Measurements from ENCODE around the gene TMEM271. TPM values are rescaled to one million over a fixed set of nuclear protein-coding genes. Genes with fewer than 3 reads are reported as not detected.

Gene TMEM271
- polyA plus RNA-seq, 1 donor from 2014 or later = 16.0 TPM

DNA sequence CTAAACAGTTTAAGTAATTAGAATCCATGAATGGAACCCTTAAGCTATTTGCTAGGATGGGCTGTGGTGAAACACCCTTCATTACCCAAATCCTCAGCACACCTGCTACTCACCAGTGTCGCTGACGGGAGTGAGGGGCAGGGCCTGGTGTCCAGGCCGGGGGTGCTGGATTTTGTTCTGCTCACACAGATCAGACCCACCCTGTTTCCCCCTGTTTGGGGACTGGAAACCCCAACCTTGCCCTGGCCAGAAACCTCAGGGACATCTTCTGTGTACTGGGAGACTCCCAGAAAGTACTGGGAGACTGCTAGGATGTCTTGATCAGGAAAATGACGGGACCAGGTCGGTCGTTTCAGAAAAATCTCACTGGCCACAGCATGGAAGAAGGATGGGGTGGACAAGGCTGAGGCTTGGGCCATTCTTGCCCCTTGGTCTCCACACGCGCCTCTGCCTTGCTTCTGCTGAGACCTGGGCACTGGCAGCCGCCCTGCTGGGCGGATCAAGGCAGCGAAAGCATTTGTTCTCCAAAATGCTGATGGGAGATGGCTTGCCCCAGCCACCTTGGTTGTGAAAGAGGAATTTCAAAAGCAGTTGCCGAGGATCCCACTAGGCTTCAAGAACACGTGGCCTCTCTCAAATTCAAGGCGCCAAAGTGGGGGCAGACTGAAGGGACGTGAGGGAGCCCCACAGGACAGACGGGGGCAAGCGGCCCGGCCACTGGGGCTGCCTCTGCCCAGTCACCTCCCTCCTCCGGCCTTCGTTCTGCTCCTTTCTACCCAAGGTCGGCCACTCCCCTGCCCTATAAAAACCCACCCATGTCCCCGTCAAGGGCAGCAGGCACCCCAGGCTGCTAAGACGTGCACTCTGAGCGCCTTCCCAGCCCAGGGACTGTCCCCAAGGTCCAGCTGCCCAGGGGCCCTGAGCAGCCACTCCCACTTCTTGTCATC lies 25.8 kb upstream of the TMEM271 start:
- Histone ChIP-seq H3K36me3 (ENCODE audit: insufficient read depth, low read length) (no peaks in the 10 kb centered on the region), H3K27ac (ENCODE audit: low read length) (no peak overlapping the region), H3K4me3 (ENCODE audit: low read length) (no peak overlapping the region)

DNA sequence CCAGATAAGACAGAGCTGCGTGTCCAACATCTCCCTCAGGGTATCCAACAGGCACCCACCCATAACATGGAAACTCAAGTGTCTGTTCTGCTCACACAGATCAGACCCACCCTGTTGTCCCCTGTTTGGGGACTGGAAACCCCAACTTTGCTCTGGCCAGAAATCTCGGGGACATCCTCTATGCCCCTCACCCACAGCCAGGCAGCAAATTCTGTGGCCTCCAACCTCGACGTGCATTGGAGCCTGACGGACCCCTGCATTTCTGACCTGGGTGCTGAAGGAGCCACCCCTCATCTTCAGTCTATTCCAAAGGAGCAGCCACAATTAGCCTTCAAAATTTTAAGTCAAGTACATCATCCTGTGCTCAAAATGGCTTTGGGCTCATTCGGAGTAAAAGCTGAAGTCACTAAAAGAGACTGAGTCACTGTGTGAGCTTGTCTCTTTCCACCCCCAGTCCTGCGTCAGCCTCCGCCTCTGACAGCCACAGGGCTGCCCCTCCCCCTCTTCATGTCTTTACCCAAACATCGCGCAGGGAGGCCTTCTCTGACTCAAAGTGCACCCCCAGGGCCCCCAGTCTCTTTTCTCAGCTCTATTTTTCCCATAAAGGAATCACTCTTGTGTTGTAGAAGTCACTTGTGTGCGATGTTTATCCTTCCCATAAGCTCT lies 24.9 kb upstream of the TMEM271 start:
- Histone ChIP-seq H3K4me2 (ENCODE audit: low read length) (no peak overlapping the region), H3K9me2 (ENCODE audit: insufficient read depth, low read length) (no peaks in the 10 kb centered on the region), H3K27me3 (ENCODE audit: insufficient read depth, low read depth, low read length) (no peaks in the 10 kb centered on the region), H3F3A (ENCODE audit: insufficient read depth, low read length, poor library complexity, severe bottlenecking) (no peaks in the 10 kb centered on the region), H3K27ac (ENCODE audit: low read length) (no peak overlapping the region), H2AFZ (ENCODE audit: low read depth, low read length) (no peak overlapping the region), H3K4me3 (ENCODE audit: low read length) (no peak overlapping the region), H3K79me2 (replicated peaks; ENCODE audit: insufficient read depth, low read length) (no peaks in the 10 kb centered on the region), H3K9me3 (ENCODE audit: low read length) (no peaks in the 10 kb centered on the region), H4K20me1 (ENCODE audit: insufficient read depth) (no peaks in the 10 kb centered on the region), H3K36me3 (ENCODE audit: insufficient read depth, low read length) (no peaks in the 10 kb centered on the region), H3K9ac (ENCODE audit: low read length) (no peak overlapping the region)
- no peak for TF ChIP-seq MXI1 (conservative IDR thresholded peaks at IDR 0.05; ENCODE audit: poor library complexity, severe bottlenecking)
- no peak for TF ChIP-seq TAF1 (IDR thresholded peaks at IDR 0.05; ENCODE audit: low read depth)
- TF ChIP-seq, protein P1, sequence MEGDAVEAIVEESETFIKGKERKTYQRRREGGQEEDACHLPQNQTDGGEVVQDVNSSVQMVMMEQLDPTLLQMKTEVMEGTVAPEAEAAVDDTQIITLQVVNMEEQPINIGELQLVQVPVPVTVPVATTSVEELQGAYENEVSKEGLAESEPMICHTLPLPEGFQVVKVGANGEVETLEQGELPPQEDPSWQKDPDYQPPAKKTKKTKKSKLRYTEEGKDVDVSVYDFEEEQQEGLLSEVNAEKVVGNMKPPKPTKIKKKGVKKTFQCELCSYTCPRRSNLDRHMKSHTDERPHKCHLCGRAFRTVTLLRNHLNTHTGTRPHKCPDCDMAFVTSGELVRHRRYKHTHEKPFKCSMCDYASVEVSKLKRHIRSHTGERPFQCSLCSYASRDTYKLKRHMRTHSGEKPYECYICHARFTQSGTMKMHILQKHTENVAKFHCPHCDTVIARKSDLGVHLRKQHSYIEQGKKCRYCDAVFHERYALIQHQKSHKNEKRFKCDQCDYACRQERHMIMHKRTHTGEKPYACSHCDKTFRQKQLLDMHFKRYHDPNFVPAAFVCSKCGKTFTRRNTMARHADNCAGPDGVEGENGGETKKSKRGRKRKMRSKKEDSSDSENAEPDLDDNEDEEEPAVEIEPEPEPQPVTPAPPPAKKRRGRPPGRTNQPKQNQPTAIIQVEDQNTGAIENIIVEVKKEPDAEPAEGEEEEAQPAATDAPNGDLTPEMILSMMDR (IDR thresholded peaks at IDR 0.05; ENCODE audit: poor library complexity, severe bottlenecking) = no peak
- no peak for TF ChIP-seq POLR2AphosphoS5 (IDR thresholded peaks at IDR 0.05)
- TF ChIP-seq, protein P2, sequence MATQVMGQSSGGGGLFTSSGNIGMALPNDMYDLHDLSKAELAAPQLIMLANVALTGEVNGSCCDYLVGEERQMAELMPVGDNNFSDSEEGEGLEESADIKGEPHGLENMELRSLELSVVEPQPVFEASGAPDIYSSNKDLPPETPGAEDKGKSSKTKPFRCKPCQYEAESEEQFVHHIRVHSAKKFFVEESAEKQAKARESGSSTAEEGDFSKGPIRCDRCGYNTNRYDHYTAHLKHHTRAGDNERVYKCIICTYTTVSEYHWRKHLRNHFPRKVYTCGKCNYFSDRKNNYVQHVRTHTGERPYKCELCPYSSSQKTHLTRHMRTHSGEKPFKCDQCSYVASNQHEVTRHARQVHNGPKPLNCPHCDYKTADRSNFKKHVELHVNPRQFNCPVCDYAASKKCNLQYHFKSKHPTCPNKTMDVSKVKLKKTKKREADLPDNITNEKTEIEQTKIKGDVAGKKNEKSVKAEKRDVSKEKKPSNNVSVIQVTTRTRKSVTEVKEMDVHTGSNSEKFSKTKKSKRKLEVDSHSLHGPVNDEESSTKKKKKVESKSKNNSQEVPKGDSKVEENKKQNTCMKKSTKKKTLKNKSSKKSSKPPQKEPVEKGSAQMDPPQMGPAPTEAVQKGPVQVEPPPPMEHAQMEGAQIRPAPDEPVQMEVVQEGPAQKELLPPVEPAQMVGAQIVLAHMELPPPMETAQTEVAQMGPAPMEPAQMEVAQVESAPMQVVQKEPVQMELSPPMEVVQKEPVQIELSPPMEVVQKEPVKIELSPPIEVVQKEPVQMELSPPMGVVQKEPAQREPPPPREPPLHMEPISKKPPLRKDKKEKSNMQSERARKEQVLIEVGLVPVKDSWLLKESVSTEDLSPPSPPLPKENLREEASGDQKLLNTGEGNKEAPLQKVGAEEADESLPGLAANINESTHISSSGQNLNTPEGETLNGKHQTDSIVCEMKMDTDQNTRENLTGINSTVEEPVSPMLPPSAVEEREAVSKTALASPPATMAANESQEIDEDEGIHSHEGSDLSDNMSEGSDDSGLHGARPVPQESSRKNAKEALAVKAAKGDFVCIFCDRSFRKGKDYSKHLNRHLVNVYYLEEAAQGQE (IDR thresholded peaks at IDR 0.05; ENCODE audit: borderline replicate concordance) = no peak
- no peak for TF ChIP-seq RAD21 (conservative IDR thresholded peaks at IDR 0.05)
- TF ChIP-seq SMC3 (conservative IDR thresholded peaks at IDR 0.05; ENCODE audit: poor library complexity) = no peak

More for the DNA sequence above, 25.8 kb upstream of the TMEM271 start:
- Histone ChIP-seq H3K9ac (ENCODE audit: low read length) (no peak overlapping the region), H2AFZ (ENCODE audit: low read depth, low read length) (no peak overlapping the region), H3K79me2 (replicated peaks; ENCODE audit: insufficient read depth, low read length) (no peaks in the 10 kb centered on the region), H3F3A (ENCODE audit: insufficient read depth, low read length, poor library complexity, severe bottlenecking) (no peaks in the 10 kb centered on the region), H3K9me3 (ENCODE audit: low read length) (no peaks in the 10 kb centered on the region), H4K20me1 (ENCODE audit: insufficient read depth) (no peaks in the 10 kb centered on the region), H3K27me3 (ENCODE audit: insufficient read depth, low read depth, low read length) (no peaks in the 10 kb centered on the region), H3K4me2 (ENCODE audit: low read length) (no peak overlapping the region), H3K9me2 (ENCODE audit: insufficient read depth, low read length) (no peaks in the 10 kb centered on the region)
- no peak for TF ChIP-seq MXI1 (conservative IDR thresholded peaks at IDR 0.05; ENCODE audit: poor library complexity, severe bottlenecking)
- TF ChIP-seq EP300 (conservative IDR thresholded peaks at IDR 0.05; ENCODE audit: poor library complexity, severe bottlenecking) = no peak
- TF ChIP-seq TAF1 (IDR thresholded peaks at IDR 0.05; ENCODE audit: low read depth) = no peak
- TF ChIP-seq RAD21 (conservative IDR thresholded peaks at IDR 0.05) = no peak
- no peak for TF ChIP-seq EZH2 (IDR thresholded peaks at IDR 0.05; ENCODE audit: borderline replicate concordance, insufficient read depth, low read length, poor library complexity, severe bottlenecking)
- TF ChIP-seq, protein P1 (IDR thresholded peaks at IDR 0.05; ENCODE audit: poor library complexity, severe bottlenecking) = no peak
- no peak for TF ChIP-seq SMC3 (conservative IDR thresholded peaks at IDR 0.05; ENCODE audit: poor library complexity)
- no peak for TF ChIP-seq POLR2AphosphoS5 (IDR thresholded peaks at IDR 0.05)
- TF ChIP-seq, protein P2 (IDR thresholded peaks at IDR 0.05; ENCODE audit: borderline replicate concordance) = no peak

All from neural cell (in vitro differentiated cells).